Karpas-422 (cell line): ENCODE measurements around the gene POLG2. TPM values are rescaled to one million over a fixed set of nuclear protein-coding genes. Genes with fewer than 3 reads are reported as not detected.

Source experiments
- DNase-seq: peaks from one replicate; pipeline ENCODE4 v3.0.0-alpha.2; 2015
- H2AFZ ChIP-seq: fragments of 200-600 bp; sonication (generic); 2 replicates; pipeline ENCODE4 v1.6.1; 2014; ENCODE audit warnings: antibody characterized with exemption, low read length, mixed read lengths
- H3K27ac ChIP-seq: fragments of 200-600 bp; sonication (generic); 2 replicates; pipeline ENCODE4 v1.5.1; 2014; ENCODE audit warnings: mild to moderate bottlenecking, low read length, moderate library complexity
- H3K27me3 ChIP-seq: fragments of 200-600 bp; sonication (generic); 2 replicates; pipeline ENCODE4 v1.6.1; 2014; ENCODE audit warnings: low read length, mixed read lengths
- H3K36me3 ChIP-seq: fragments of 200-600 bp; sonication (generic); 2 replicates; pipeline ENCODE4 v1.6.1; 2014; ENCODE audit warnings: low read length, mixed read lengths; ENCODE audit not compliant: insufficient read depth
- H3K4me1 ChIP-seq: fragments of 200-600 bp; sonication (generic); 2 replicates; pipeline ENCODE4 v1.6.1; 2014; ENCODE audit warnings: mild to moderate bottlenecking, low read length, mixed read lengths
- H3K4me2 ChIP-seq: fragments of 200-600 bp; sonication (generic); 2 replicates; pipeline ENCODE4 v1.6.1; 2014; ENCODE audit warnings: low read length, low read depth, mild to moderate bottlenecking; ENCODE audit not compliant: poor library complexity, severe bottlenecking
- H3K4me3 ChIP-seq: fragments of 200-600 bp; sonication (generic); 2 replicates; pipeline ENCODE4 v1.5.1; 2014; ENCODE audit warnings: mild to moderate bottlenecking, antibody characterized with exemption, low read length, mixed read lengths
- H3K79me2 ChIP-seq: fragments of 200-600 bp; sonication (generic); 2 replicates; pipeline ENCODE4 v1.6.1; 2014; ENCODE audit warnings: mild to moderate bottlenecking, low read length, mixed read lengths
- H3K9ac ChIP-seq: fragments of 200-600 bp; sonication (generic); 2 replicates; pipeline ENCODE4 v1.6.0; 2014; ENCODE audit warnings: low read length
- H3K9me2 ChIP-seq: fragments of 200-600 bp; sonication (generic), shearing (Covaris generic); replicated peaks from 2 replicates; pipeline ENCODE4 v1.6.0; 2014; ENCODE audit warnings: mild to moderate bottlenecking, low read length, moderate library complexity; ENCODE audit not compliant: insufficient read depth
- H3K9me3 ChIP-seq: fragments of 300-700, 200-600 bp; sonication (generic); 2 replicates; pipeline ENCODE4 v1.6.1; 2014; ENCODE audit warnings: low read length, mixed read lengths
- H4K20me1 ChIP-seq: fragments of 200-600 bp; sonication (generic); 2 replicates; pipeline ENCODE4 v1.6.1; 2014; ENCODE audit warnings: mild to moderate bottlenecking, antibody characterized with exemption, low read length, low read depth; ENCODE audit not compliant: insufficient read depth
- total RNA-seq: library from RNA; depleted of rRNA; stranded (reverse); fragments of >200 nt; shearing (Covaris generic); gene quantifications from 2 replicates; pipeline ENCODE4 v1.2.3, GENCODE V29; 2014; ENCODE audit warnings: low replicate concordance

The POLG2 gene
- total RNA-seq, 1 experiment from 2014 or later = 25.3 TPM

GRCh38 chr17:64533784-64534183 is 36.9 kb upstream of the POLG2 start:
- Histone ChIP-seq H3K27me3 (no peaks in the 10 kb centered on the region), H3K36me3 (peaks cover 85% of the 10 kb centered on the region), H3K27ac (no peak overlapping the region), H3K79me2 (no peaks in the 10 kb centered on the region), H3K9me2 (no peaks in the 10 kb centered on the region), H2AFZ (no peak overlapping the region), H3K4me2 (no peak overlapping the region), H3K4me1 (no peaks in the 10 kb centered on the region), H3K4me3 (no peak overlapping the region), H3K9me3 (no peaks in the 10 kb centered on the region), H3K9ac (no peak overlapping the region), H4K20me1 (no peaks in the 10 kb centered on the region)
- DNase-seq = no peak

- no peak overlapping the region for H3K27ac ChIP-seq
- H3K9me2 ChIP-seq = no peaks in the 10 kb centered on the region
- no peaks in the 10 kb centered on the region for H3K27me3 ChIP-seq
Observed at GRCh38 chr17:64532409-64532808, 35.6 kb upstream of the POLG2 start.

GRCh38 chr17:64531955-64532371 is 35.1 kb upstream of the POLG2 start:
- H3K9me3 ChIP-seq = no peaks in the 10 kb centered on the region
- peaks cover 84% of the 10 kb centered on the region for H3K36me3 ChIP-seq
- no peak for DNase-seq
- no peak overlapping the region for H2AFZ ChIP-seq
- 0 out of 2 replicates have a peak, but pooled peaks cover 3% of the 10 kb centered on the region for H3K79me2 ChIP-seq
- no peaks in the 10 kb centered on the region for H3K4me1 ChIP-seq
- no peak overlapping the region for H3K9ac ChIP-seq
- no peaks in the 10 kb centered on the region for H3K9me2 ChIP-seq
- H3K27me3 ChIP-seq = no peaks in the 10 kb centered on the region
- no peaks in the 10 kb centered on the region for H4K20me1 ChIP-seq
- H3K4me3 ChIP-seq = no peak overlapping the region
- no peak overlapping the region for H3K27ac ChIP-seq
- H3K4me2 ChIP-seq = no peak overlapping the region

More at GRCh38 chr17:64532409-64532808, 35.6 kb upstream of the POLG2 start:
- H3K4me2 ChIP-seq = no peak overlapping the region
- no peak overlapping the region for H3K4me3 ChIP-seq
- H3K4me1 ChIP-seq = no peaks in the 10 kb centered on the region
- H3K79me2 ChIP-seq = 0 out of 2 replicates have a peak, but pooled peaks cover 1% of the 10 kb centered on the region
- H3K9ac ChIP-seq = no peak overlapping the region
- H2AFZ ChIP-seq = no peak overlapping the region
- peaks cover 88% of the 10 kb centered on the region for H3K36me3 ChIP-seq
- no peak for DNase-seq
- H3K9me3 ChIP-seq = no peaks in the 10 kb centered on the region
- H4K20me1 ChIP-seq = no peaks in the 10 kb centered on the region

GRCh38 chr17:64529221-64529620 is 32.4 kb upstream of the POLG2 start:
- Histone ChIP-seq H2AFZ (no peak overlapping the region), H3K4me3 (no peak overlapping the region), H3K9me2 (no peaks in the 10 kb centered on the region), H3K4me1 (no peaks in the 10 kb centered on the region), H3K27ac (no peak overlapping the region), H4K20me1 (no peaks in the 10 kb centered on the region), H3K9ac (no peak overlapping the region), H3K9me3 (no peaks in the 10 kb centered on the region), H3K79me2 (0 out of 2 replicates have a peak, but pooled peaks cover 3% of the 10 kb centered on the region), H3K27me3 (no peaks in the 10 kb centered on the region), H3K36me3 (peaks cover 79% of the 10 kb centered on the region), H3K4me2 (no peak overlapping the region)
- no peak for DNase-seq

- H3K9me3 ChIP-seq = no peaks in the 10 kb centered on the region
- no peak overlapping the region for H3K9ac ChIP-seq
- H3K27ac ChIP-seq = no peak overlapping the region
- no peak overlapping the region for H3K4me3 ChIP-seq
- no peak overlapping the region for H3K4me2 ChIP-seq
- H4K20me1 ChIP-seq = no peaks in the 10 kb centered on the region
- DNase-seq = no peak
- no peaks in the 10 kb centered on the region for H3K4me1 ChIP-seq
- peaks cover 79% of the 10 kb centered on the region; the same call in 1 of the 2 replicates for H3K36me3 ChIP-seq
- H3K79me2 ChIP-seq = 0 out of 2 replicates have a peak, but pooled peaks cover 3% of the 10 kb centered on the region
- no peaks in the 10 kb centered on the region for H3K27me3 ChIP-seq
- H2AFZ ChIP-seq = no peak overlapping the region
- no peaks in the 10 kb centered on the region for H3K9me2 ChIP-seq
Observed at GRCh38 chr17:64527914-64528313, 31.1 kb upstream of the POLG2 start.

- H4K20me1 ChIP-seq = no peaks in the 10 kb centered on the region
- no peak overlapping the region for H3K27ac ChIP-seq
- H3K9me3 ChIP-seq = no peaks in the 10 kb centered on the region
- H3K79me2 ChIP-seq = peaks cover 31% of the 10 kb centered on the region
- no peak for DNase-seq
- peaks cover 3% of the 10 kb centered on the region for H3K4me1 ChIP-seq
- no peak overlapping the region for H2AFZ ChIP-seq
- H3K27me3 ChIP-seq = no peaks in the 10 kb centered on the region
- H3K4me3 ChIP-seq = no peak overlapping the region
- no peaks in the 10 kb centered on the region for H3K9me2 ChIP-seq
- no peak overlapping the region for H3K4me2 ChIP-seq
- H3K36me3 ChIP-seq = peaks cover 68% of the 10 kb centered on the region; the same call in 1 of the 2 replicates
- H3K9ac ChIP-seq = no peak overlapping the region
Observed at GRCh38 chr17:64520359-64520758, 23.5 kb upstream of the POLG2 start.

GRCh38 chr17:64519601-64520000 is 22.7 kb upstream of the POLG2 start:
- Histone ChIP-seq H3K9me2 (no peaks in the 10 kb centered on the region), H4K20me1 (no peaks in the 10 kb centered on the region), H3K79me2 (peaks cover 39% of the 10 kb centered on the region), H3K4me3 (no peak overlapping the region), H3K27ac (no peak overlapping the region), H3K36me3 (peaks cover 70% of the 10 kb centered on the region; the same call in 1 of the 2 replicates), H3K4me1 (peaks cover 11% of the 10 kb centered on the region), H3K9me3 (no peaks in the 10 kb centered on the region), H3K4me2 (no peak overlapping the region), H3K27me3 (no peaks in the 10 kb centered on the region), H3K9ac (no peak overlapping the region), H2AFZ (no peak overlapping the region)
- DNase-seq = no peak

- Histone ChIP-seq H3K36me3 (peaks cover 69% of the 10 kb centered on the region; the same call in 1 of the 2 replicates), H3K4me1 (peaks cover 24% of the 10 kb centered on the region), H3K79me2 (peaks cover 60% of the 10 kb centered on the region), H3K4me3 (no peak overlapping the region), H4K20me1 (no peaks in the 10 kb centered on the region), H3K9ac (no peak overlapping the region), H2AFZ (no peak overlapping the region), H3K4me2 (no peak overlapping the region), H3K9me3 (no peaks in the 10 kb centered on the region), H3K27me3 (no peaks in the 10 kb centered on the region), H3K9me2 (no peaks in the 10 kb centered on the region), H3K27ac (no peak overlapping the region)
- DNase-seq = no peak
Observed at GRCh38 chr17:64515829-64516228, 19.0 kb upstream of the POLG2 start.
